Measurements from ENCODE around the gene MT1B. TPM values are rescaled to one million over a fixed set of nuclear protein-coding genes. Genes with fewer than 3 reads are reported as not detected.

The MT1B gene
- total and polyA plus RNA-seq, 2 of the 13 experiments (the other 11 are each of a cell fraction or from before 2014, with no cell fraction given) = 0.89 TPM; not detected in 1

GRCh38 chr16:56607109-56607618 is 44.5 kb upstream of the MT1B start (continued):
- TF ChIP-seq PAXIP1 (CRISPR knock-in tag; conservative IDR thresholded peaks at IDR 0.05) (peak; percentile 86), E2F5 (CRISPR knock-in tag; conservative IDR thresholded peaks at IDR 0.05) (no peak), ZFY (CRISPR knock-in tag; IDR thresholded peaks at IDR 0.05) (peak; percentile 88), ZNF33B (CRISPR knock-in tag; IDR thresholded peaks at IDR 0.05) (peak; percentile 68; the same call in 1 of the 2 replicates), SNAPC4 (CRISPR knock-in tag; IDR thresholded peaks at IDR 0.05) (no peak), ZNF792 (CRISPR knock-in tag; IDR thresholded peaks at IDR 0.05) (peak; percentile 94), RXRA (CRISPR knock-in tag; IDR thresholded peaks at IDR 0.05) (peak; percentile 94), ZNF713 (CRISPR knock-in tag; IDR thresholded peaks at IDR 0.05) (no peak), MAX (IDR thresholded peaks at IDR 0.05) (peak; percentile 89), STAT6 (CRISPR knock-in tag; IDR thresholded peaks at IDR 0.05; ENCODE audit: borderline replicate concordance) (peak; percentile 38; the same call in 1 of the 2 replicates), TEF (CRISPR knock-in tag; IDR thresholded peaks at IDR 0.05) (0 out of 2 replicates have a peak, but pooled peaks have one; percentile 10), IRX3 (CRISPR knock-in tag; IDR thresholded peaks at IDR 0.05; ENCODE audit: borderline replicate concordance, low read depth) (peak; percentile 59; the same call in 1 of the 2 replicates), SRSF1 (optimal IDR thresholded peaks at IDR 0.05; ENCODE audit: low read depth, low read length) (no peak), KMT2A (CRISPR knock-in tag; IDR thresholded peaks at IDR 0.05) (no peak), GLI4 (CRISPR knock-in tag; IDR thresholded peaks at IDR 0.05; ENCODE audit: borderline replicate concordance) (no peak), ZFYVE20 (CRISPR knock-in tag; IDR thresholded peaks at IDR 0.05; ENCODE audit: borderline replicate concordance, low read depth) (no peak)
